HG02759 (cell line): ENCODE results near the gene UBXN7.
A peak's percentile ranks its signal among the peaks of the same experiment; 100 is the strongest.
"Not testable (repeated sequence)": the region's sequence is repeated elsewhere in the genome, so short reads cannot be mapped to it uniquely, and the experiment has no call there.

Experiments used
- ATAC-seq: cut with Tn5 transposase; IDR thresholded peaks from one replicate; pipeline ENCODE4 v1.9.1; 2021; ENCODE audit warnings: mild to moderate bottlenecking, moderate library complexity; ENCODE audit not compliant: unreplicated experiment

UBXN7 gene

GRCh38 chr3:196320137-196320536 is 112.1 kb downstream of the UBXN7 start:
- no peak for ATAC-seq

- peak; percentile 94 for ATAC-seq
Measured at GRCh38 chr3:196317687-196318467, 114.3 kb downstream of the UBXN7 start, which contains the start of gene DYNLT2B. TSS of gene DYNLT2B (minus strand) at chr3:196318240. CDS start at chr3:196318152, 88 bp downstream.

- not testable (repeated sequence) for ATAC-seq
Measured at GRCh38 chr3:196316799-196317686, 115.2 kb downstream of the UBXN7 start.

GRCh38 chr3:196315821-196316220 is 116.4 kb downstream of the UBXN7 start:
- no peak for ATAC-seq

- no peak for ATAC-seq
Measured at GRCh38 chr3:196314597-196314996, 117.6 kb downstream of the UBXN7 start.

GRCh38 chr3:196314086-196314485 is 118.1 kb downstream of the UBXN7 start:
- ATAC-seq: not testable (repeated sequence)

- ATAC-seq: not testable (repeated sequence)
Measured at GRCh38 chr3:196302960-196303359, 129.3 kb downstream of the UBXN7 start.

GRCh38 chr3:196302551-196302950 is 129.7 kb downstream of the UBXN7 start:
- ATAC-seq: not testable (repeated sequence)

GRCh38 chr3:196298521-196298920 is 133.7 kb downstream of the UBXN7 start:
- ATAC-seq: no peak
